HepG2 (cell line): ENCODE data around the gene MAPK8IP1. TPM values are rescaled to one million over a fixed set of nuclear protein-coding genes. Genes with fewer than 3 reads are reported as not detected.
A peak's percentile ranks its signal among the peaks of the same experiment; 100 is the strongest.

Experiments used
- ATAC-seq: fragments of 200-7000 bp; cut with Tn5 transposase; 3 replicates; pipeline ENCODE4 v1.9.1; 2020; ENCODE audit warnings: mild to moderate bottlenecking, moderate library complexity
- BruUV-seq: library from RNA; stranded (reverse); fragments of 400-500 nt; replicated peaks from 2 replicates; lab custom pipeline; 2021; lab: Mats Ljungman, UMichigan
- CTCF ChIA-PET: fragments of 300-600 bp; formaldehyde crosslinking; extraction: SDS; loops from one replicate; lab custom pipeline; 2021; ENCODE audit warnings: low total read pairs, inconsistent platforms, low intra/inter-chr PET ratio; lab: Yijun Ruan, JAX
- POLR2A ChIA-PET: fragments of 350-600 bp; sonication (Branson Sonifier 250); formaldehyde crosslinking; loops from one replicate; lab custom pipeline; 2020; ENCODE audit warnings: antibody characterized with exemption, inconsistent platforms; lab: Yijun Ruan, JAX
- DNase-seq: peaks from one replicate; pipeline ENCODE4 v3.0.0-alpha.2; 2015; ENCODE audit warnings: low spot score
- FAIRE-seq: peaks from 3 replicates; lab custom pipeline; 2011; peaks lifted over from hg19 to GRCh38; lab: Jason Lieb, UNC
- H2AFZ ChIP-seq: one replicate; pipeline ENCODE4 v1.6.1; 2011; ENCODE audit warnings: low read length, inconsistent platforms
- H3K27ac ChIP-seq: fragments of 300-600 bp; 3 replicates; pipeline ENCODE4 v1.8.0; 2011; ENCODE audit warnings: mixed run types, mild to moderate bottlenecking, mixed read lengths, low read length, inconsistent platforms; ENCODE audit not compliant: insufficient read depth; ENCODE audit errors: extremely low read length
- H3K27me3 ChIP-seq, 2 experiments: fragments of 200-600 bp in 1 of 2; 2 replicates in 1 of 2; 3 replicates in 1 of 2; pipeline versions ENCODE4 v1.6.0 to v1.8.0; 2011; ENCODE audit warnings: low read length in 2 of 2, mild to moderate bottlenecking in 2 of 2, moderate library complexity in 2 of 2, inconsistent platforms in 1 of 2; ENCODE audit not compliant: insufficient read depth in 2 of 2, control insufficient read depth in 1 of 2
- H3K36me3 ChIP-seq, 2 experiments: fragments of 200-600 bp in 1 of 2; replicated peaks in 1 of 2; 2 replicates in 1 of 2; 3 replicates in 1 of 2; pipeline versions ENCODE4 v1.5.1 to v1.8.0; 2011; ENCODE audit warnings: low read length in 2 of 2, inconsistent platforms in 1 of 2; ENCODE audit not compliant: insufficient read depth in 2 of 2, control insufficient read depth in 1 of 2
- H3K4me1 ChIP-seq: 2 replicates; pipeline ENCODE4 v1.5.1; 2012; ENCODE audit warnings: low read length, inconsistent platforms; ENCODE audit not compliant: insufficient read depth
- H3K4me2 ChIP-seq: 2 replicates; pipeline ENCODE4 v1.6.0; 2011; ENCODE audit warnings: low read depth, low read length, inconsistent platforms
- H3K4me3 ChIP-seq, 3 experiments: fragments of 200-600 bp in 1 of 3; sonication (generic), shearing (Covaris generic) in 1 of 3; replicated peaks in 1 of 3; 2 replicates each; pipeline ENCODE4 v1.5.1; 2011 to 2016; ENCODE audit warnings: low read length in 3 of 3, inconsistent platforms in 2 of 3, low read depth in 2 of 3, mild to moderate bottlenecking in 2 of 3, control low read depth in 1 of 3, mixed read lengths in 1 of 3; ENCODE audit not compliant: insufficient read depth in 1 of 3
- H3K79me2 ChIP-seq: one replicate; pipeline ENCODE4 v1.6.1; 2011; ENCODE audit warnings: low read length, inconsistent platforms; ENCODE audit not compliant: insufficient read depth
- H3K9ac ChIP-seq: 2 replicates; pipeline ENCODE4 v1.6.0; 2011; ENCODE audit warnings: mild to moderate bottlenecking, low read depth, low read length, inconsistent platforms; ENCODE audit not compliant: insufficient read depth
- H3K9me3 ChIP-seq: 2 replicates; pipeline ENCODE4 v1.5.1; 2012; ENCODE audit warnings: mild to moderate bottlenecking, low read length
- H4K20me1 ChIP-seq: 2 replicates; pipeline ENCODE4 v1.6.0; 2011; ENCODE audit warnings: inconsistent platforms, mild to moderate bottlenecking, low read length, moderate library complexity; ENCODE audit not compliant: insufficient read depth
- CBX5 ChIP-seq: sonication (generic); formaldehyde crosslinking; IDR thresholded peaks from 2 replicates; pipeline ENCODE4 v1.4.0; 2020; ENCODE audit warnings: missing genetic modification reagents, borderline replicate concordance
- GABPB1 ChIP-seq: IDR thresholded peaks from 2 replicates; pipeline ENCODE4 v1.6.1; 2016; ENCODE audit warnings: mild to moderate bottlenecking, missing genetic modification reagents, moderate library complexity, missing compliant biosample characterization
- ZNF143 ChIP-seq: sonication (generic); formaldehyde crosslinking; IDR thresholded peaks from 2 replicates; pipeline ENCODE4 v1.4.0; 2020; ENCODE audit warnings: missing genetic modification reagents
- ZNF597 ChIP-seq: sonication (generic); formaldehyde crosslinking; IDR thresholded peaks from 2 replicates; pipeline ENCODE4 v1.5.0; 2020; ENCODE audit warnings: missing genetic modification reagents
- ZNF768 ChIP-seq: sonication (generic); formaldehyde crosslinking; IDR thresholded peaks from 2 replicates; pipeline ENCODE4 v1.4.0; 2020; ENCODE audit warnings: missing genetic modification reagents
- ZNF770 ChIP-seq: sonication (generic); formaldehyde crosslinking; IDR thresholded peaks from 2 replicates; pipeline ENCODE4 v1.5.0; 2020; ENCODE audit warnings: mild to moderate bottlenecking, missing genetic modification reagents
- WGBS: methylation state at CpG from one replicate; pipeline ENCODE4 v1.1.6; 2017; ENCODE audit warnings: low lambda C conversion rate; 5-methylcytosine and 5-hydroxymethylcytosine counted together
- in situ Hi-C: cut with HindIII; loops from 2 replicates; pipeline ENCODE4 v1.10.0; 2017; ENCODE audit warnings: low pct_unique_long_range_greater_than_20kb; ENCODE audit not compliant: extremely low pct_ligation_motif_present
- intact Hi-C: fragments of 100-400 bp; cut with micrococcal nuclease; formaldehyde crosslinking; loops from one replicate; pipeline ENCODE4 v1.10.0; 2022; ENCODE audit not compliant: unreplicated experiment
- polyA plus RNA-seq, 8 experiments: library from polyadenylated mRNA; depleted of rRNA in 3 of 8; stranded (reverse) in 7 of 8; unstranded in 1 of 8; fragments of >200 nt; fragmentation: Illumina TruSeq in 4 of 8; extraction: Trizol in 4 of 8; gene quantifications; 2 replicates each; pipeline versions ENCODE4 v1.2.1 to v1.2.3, GENCODE V29; 2011 to 2016; ENCODE audit warnings: low read depth in 4 of 8, missing spikeins in 1 of 8, mixed read lengths in 1 of 8; ENCODE audit not compliant: insufficient read depth in 1 of 8
- total RNA-seq, 5 experiments: library from RNA; depleted of rRNA; stranded (reverse); fragments of >200 nt; fragmentation: Illumina TruSeq; extraction: Trizol; gene quantifications; 2 replicates each; pipeline ENCODE4 v1.2.3, GENCODE V29; 2016; ENCODE audit warnings: low read depth in 1 of 5

Gene MAPK8IP1
- total and polyA plus RNA-seq, 2 of the 13 experiments (the other 11 are each of a cell fraction or from before 2014, with no cell fraction given) = 2.2 to 4.2 TPM

- no peak for TF ChIP-seq CBX5 (CRISPR knock-in tag)
- TF ChIP-seq ZNF770 = peak; percentile 96
- no peak for TF ChIP-seq ZNF597 (CRISPR knock-in tag)
- no peak for TF ChIP-seq ZNF143 (CRISPR knock-in tag)
- 0 out of 2 replicates have a peak, but pooled peaks have one; percentile 0 for TF ChIP-seq ZNF768 (CRISPR knock-in tag)
- no peak for TF ChIP-seq GABPB1
- Histone ChIP-seq H2AFZ (no peak overlapping the region), H3K4me2 (peak overlapping the region; percentile 91), H3K27ac (no peak overlapping the region), H3K4me1 (peaks cover 41% of the 10 kb centered on the region), H3K79me2 (peaks cover 12% of the 10 kb centered on the region), H3K36me3 (no peaks in the 10 kb centered on the region; a peak in 1 of 5 replicates), H3K9me3 (no peaks in the 10 kb centered on the region), H3K9ac (peak overlapping the region; percentile 56; the same call in 1 of the 2 replicates), H4K20me1 (no peaks in the 10 kb centered on the region), H3K27me3 (peaks cover 0 to 1% of the 10 kb centered on the region in 2 experiments; a peak in 1 of 5 replicates), H3K4me3 (peak overlapping the region in 1 of 3 experiments; percentile 76; a peak in 2 of 6 replicates)
- ATAC-seq (no peak), FAIRE-seq (no peak), DNase-seq (no peak)
- intact Hi-C loops (loop anchor here (5.0 kb wide), 1 partner anchor 74 kb away; the partner anchor contains the start of gene CRY2), in situ Hi-C loops (no loop called here)
- ChIA-PET POLR2A (no interaction called here), CTCF (no interaction called here)
- 80% methylated on average over 3 of the region's 6 CpGs for WGBS
- BruUV-seq = no TSS peak
These were observed 35.4 kb downstream of the MAPK8IP1 start for GRCh38 chr11:45920531-45921477.
